Epithelial cell of proximal tubule (primary cell): ENCODE results near the gene PAX8. TPM values are rescaled to one million over a fixed set of nuclear protein-coding genes. Genes with fewer than 3 reads are reported as not detected.

ENCODE experiments used
- DNase-seq: peaks from one replicate; pipeline ENCODE4 v3.0.0-alpha.2; 2011; ENCODE audit warnings: low read depth
- H3K4me3 ChIP-seq: 2 replicates; pipeline ENCODE4 v1.5.1; 2011; ENCODE audit warnings: low read depth, mild to moderate bottlenecking, low read length
- total RNA-seq: library from RNA; depleted of rRNA; stranded (reverse); fragments of >200 nt; gene quantifications from 2 replicates; pipeline ENCODE4 v1.2.3, GENCODE V29; 2015
- TF ChIP-seq, protein P1 (sequence below): conservative IDR thresholded peaks from 2 replicates; pipeline ENCODE4 v1.5.1; 2012; ENCODE audit warnings: low read depth, mild to moderate bottlenecking, low read length

The PAX8 gene
- total RNA-seq, 1 donor from 2014 or later: 127 TPM

DNA sequence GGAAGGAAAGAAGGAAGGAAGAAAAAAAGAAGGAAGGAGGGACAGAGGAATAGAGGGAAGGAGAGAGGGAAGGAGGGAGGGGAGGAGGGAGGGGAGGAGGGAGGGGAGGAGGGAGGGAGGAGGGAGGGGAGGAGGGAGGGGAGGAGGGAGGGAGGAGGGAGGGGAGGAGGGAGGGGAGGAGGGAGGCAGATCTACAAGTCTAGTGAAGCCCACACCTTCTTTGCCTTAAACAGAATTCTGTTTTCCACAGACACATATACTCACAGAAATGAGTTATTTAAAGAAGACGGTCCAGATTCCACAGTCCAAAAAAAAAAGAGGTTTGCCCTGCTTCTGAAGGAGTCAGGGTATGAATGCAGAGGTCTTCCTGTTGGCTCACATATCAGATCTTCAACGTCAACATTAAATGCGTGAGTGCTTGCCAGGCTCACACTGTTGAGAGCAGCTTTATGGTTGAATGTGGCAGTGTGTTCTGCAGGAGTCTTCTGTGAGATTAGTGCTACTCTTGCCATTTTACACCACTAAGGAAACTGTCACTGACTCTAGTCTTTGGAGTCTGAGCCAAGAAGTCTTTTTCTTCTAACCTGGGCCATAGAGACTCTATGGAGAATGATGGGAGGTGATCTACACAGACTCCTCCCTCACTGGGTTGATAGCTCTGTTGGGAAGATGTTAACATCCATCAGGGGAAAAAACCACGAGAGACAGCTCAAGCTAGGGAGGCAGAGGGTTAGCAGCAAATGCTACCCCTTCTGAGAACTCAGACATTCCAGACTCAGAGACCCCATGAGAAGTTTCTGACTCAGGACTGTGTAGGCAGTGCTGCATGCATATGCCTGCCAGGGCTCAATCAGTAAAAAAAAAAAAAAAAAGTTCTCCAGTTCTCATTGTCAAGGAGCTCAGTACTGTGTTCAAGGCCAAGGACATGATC, 23.3 kb downstream of the PAX8 start:
- no peak overlapping the region for H3K4me3 ChIP-seq
- TF ChIP-seq, protein P1, sequence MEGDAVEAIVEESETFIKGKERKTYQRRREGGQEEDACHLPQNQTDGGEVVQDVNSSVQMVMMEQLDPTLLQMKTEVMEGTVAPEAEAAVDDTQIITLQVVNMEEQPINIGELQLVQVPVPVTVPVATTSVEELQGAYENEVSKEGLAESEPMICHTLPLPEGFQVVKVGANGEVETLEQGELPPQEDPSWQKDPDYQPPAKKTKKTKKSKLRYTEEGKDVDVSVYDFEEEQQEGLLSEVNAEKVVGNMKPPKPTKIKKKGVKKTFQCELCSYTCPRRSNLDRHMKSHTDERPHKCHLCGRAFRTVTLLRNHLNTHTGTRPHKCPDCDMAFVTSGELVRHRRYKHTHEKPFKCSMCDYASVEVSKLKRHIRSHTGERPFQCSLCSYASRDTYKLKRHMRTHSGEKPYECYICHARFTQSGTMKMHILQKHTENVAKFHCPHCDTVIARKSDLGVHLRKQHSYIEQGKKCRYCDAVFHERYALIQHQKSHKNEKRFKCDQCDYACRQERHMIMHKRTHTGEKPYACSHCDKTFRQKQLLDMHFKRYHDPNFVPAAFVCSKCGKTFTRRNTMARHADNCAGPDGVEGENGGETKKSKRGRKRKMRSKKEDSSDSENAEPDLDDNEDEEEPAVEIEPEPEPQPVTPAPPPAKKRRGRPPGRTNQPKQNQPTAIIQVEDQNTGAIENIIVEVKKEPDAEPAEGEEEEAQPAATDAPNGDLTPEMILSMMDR: no peak
- no peak for DNase-seq

DNA sequence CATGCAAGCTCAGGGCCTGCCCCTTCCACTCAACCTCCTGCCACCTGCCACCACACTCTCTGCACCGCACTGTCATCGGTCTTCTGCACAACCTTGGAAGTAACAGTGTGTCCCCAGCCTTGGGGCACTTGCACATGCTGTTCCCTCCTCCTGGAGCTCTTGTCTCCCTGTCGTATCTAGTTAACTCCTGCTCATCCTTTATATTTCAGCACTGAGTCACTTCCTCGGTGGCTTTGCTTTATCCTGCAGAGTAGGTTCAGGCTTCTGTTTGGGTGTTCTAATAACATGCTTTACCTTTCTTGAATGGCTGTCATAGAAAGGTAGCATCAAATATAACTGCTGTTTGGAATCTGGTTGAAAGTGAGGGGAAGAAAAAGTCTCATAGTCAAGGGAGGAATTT, 25.3 kb downstream of the PAX8 start:
- TF ChIP-seq, protein P1: no peak
- no peak overlapping the region for H3K4me3 ChIP-seq
- no peak for DNase-seq

DNA sequence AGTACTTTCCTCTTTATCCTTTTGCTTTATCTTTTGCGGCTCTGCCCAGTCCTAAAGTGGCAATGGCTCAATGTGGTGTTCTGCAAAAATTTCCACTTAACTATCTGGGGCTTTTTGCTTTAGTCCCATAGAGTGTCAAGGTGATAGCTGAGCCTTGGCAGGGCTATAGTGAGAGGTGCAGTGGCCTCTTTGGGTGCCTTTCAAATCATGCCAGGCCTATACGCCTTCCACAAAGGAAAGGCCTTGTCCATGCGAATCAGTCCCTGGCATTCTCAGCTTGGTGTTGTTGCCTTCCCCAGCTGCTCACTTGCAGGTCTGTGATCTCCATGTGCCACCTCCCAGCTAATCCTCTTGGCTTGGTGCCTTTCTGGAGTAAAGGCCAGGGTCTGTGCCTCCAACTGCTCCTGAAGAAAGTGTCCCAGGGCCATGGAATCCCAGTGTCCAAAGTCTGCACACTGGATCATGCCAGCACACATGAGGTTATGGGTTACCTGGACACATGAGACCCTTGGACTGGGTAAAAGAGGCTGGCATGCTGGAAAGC, 26.6 kb downstream of the PAX8 start:
- DNase-seq: no peak
- H3K4me3 ChIP-seq: no peak overlapping the region
- TF ChIP-seq, protein P1: no peak

DNA sequence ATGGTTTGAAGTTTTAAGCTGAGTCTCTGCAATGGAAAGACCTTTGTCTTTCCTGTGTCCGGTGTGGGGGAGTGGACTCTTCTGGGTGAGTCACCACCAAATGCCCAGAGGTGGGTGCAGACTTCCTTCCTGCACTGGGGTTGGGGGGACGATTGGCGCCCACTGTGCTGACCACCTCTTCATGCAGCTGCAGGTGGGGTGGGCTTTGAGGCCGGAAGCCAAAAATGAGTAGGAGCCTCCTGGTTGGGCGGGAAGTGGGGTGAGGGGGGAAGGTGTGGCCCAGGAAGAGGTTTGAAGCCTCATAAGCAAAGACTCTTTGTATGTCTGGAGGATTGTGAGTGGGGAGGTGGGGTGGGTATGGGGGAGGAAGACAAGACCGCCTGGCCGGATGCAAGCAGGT, 27.6 kb downstream of the PAX8 start:
- TF ChIP-seq, protein P1: no peak
- no peak for DNase-seq
- no peak overlapping the region for H3K4me3 ChIP-seq

DNA sequence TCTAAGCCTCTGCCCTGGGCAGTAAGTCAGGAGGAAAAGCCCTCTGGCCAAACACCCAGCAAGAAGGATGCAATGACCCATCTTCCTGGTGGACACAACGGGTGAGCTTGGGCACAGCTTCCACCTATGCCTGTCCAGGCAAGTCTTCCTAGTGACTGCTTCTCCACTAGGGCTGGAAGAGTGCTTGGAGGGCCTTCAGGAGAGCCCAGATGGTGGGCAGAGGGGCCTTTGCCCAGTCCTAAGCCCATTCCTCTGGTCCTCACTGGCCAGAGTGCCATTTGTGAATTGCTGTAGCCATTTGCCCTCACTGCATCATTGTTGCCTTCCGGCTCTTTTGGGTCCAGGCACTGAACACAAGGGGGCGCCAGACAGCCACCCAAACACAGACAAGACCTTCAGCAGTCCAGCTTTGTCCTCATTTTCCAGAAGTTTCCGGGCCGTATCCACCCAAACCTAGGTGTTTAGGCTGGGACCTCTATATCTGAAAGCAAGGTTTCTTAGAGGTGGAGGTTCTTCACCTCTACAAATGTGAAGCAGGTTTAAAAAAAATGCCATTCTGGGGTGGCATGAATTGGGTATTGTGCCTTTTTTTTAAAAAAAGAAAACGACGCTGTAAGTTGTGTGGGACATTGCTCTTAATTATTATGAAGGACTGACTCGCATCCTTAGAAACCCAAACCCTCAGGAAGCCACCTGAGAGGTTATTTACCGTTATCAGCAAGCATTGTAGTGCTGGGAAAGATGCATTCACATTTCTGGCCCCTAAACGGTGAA, 29.5 kb downstream of the PAX8 start:
- no peak overlapping the region for H3K4me3 ChIP-seq
- TF ChIP-seq, protein P1: peak; percentile 96
- DNase-seq: no peak

DNA sequence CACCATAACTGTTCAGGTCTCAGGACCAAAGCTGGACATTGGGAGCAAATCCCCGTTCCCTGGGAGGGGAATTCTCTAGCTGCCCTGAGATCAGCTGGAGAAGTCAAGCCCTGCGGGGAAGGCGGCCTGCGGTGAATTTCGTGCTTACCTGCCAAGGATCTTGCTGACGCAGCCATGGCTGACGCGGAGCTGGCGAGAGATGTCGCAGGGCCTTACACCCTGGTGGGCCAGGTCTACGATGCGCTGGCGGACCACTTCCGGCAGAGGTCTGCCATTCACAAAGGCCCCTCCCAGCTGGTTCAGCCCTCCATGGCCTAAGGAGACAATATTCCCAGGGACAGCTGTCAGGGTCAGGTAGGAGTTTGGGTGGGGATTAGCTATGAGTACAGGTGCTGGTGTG, 32.1 kb downstream of the PAX8 start:
- DNase-seq: no peak
- H3K4me3 ChIP-seq: no peak overlapping the region
- TF ChIP-seq, protein P1: no peak
